ENCODE results near the gene NAV2.

Gene NAV2

GRCh38 chr11:20154381-20154780, 441.7 kb downstream of the NAV2 start:
- no peak for DNase-seq

GRCh38 chr11:20155683-20156279, 443.1 kb downstream of the NAV2 start:
- no peak for DNase-seq

GRCh38 chr11:20156280-20156875, 443.7 kb downstream of the NAV2 start:
- DNase-seq = peak; percentile 58 to 61

GRCh38 chr11:20156876-20157613, 444.4 kb downstream of the NAV2 start:
- DNase-seq = peak; percentile 34 to 36

GRCh38 chr11:20157728-20158127, 445.1 kb downstream of the NAV2 start:
- no peak for DNase-seq

- DNase-seq = no peak
Observed at GRCh38 chr11:20158597-20159257, 446.1 kb downstream of the NAV2 start.

GRCh38 chr11:20159466-20160381, 447.1 kb downstream of the NAV2 start:
- no peak for DNase-seq

- no peak for DNase-seq
Observed at GRCh38 chr11:20160425-20161229, 448.0 kb downstream of the NAV2 start, which contains the start of gene DBX1. TSS of gene DBX1 (minus strand) at chr11:20160475. CDS start at chr11:20160324, 151 bp downstream.

- no peak for DNase-seq
Observed at GRCh38 chr11:20161230-20161918, 448.7 kb downstream of the NAV2 start.

GRCh38 chr11:20161923-20162744, 449.5 kb downstream of the NAV2 start:
- DNase-seq = no peak

GRCh38 chr11:20162824-20163782, 450.5 kb downstream of the NAV2 start:
- DNase-seq = no peak

GRCh38 chr11:20163783-20164481, 451.3 kb downstream of the NAV2 start:
- no peak for DNase-seq
